Effector memory CD4-positive, alpha-beta T cell (primary cell): ENCODE results near the gene TSPAN15.
A peak's percentile ranks its signal among the peaks of the same experiment; 100 is the strongest.

Source experiments
- DNase-seq, 3 donors: peaks; one replicate each; pipeline ENCODE4 v3.0.0-alpha.2; 2020
- H3K27ac ChIP-seq: 2 replicates; pipeline ENCODE4 v1.7.0; 2013; ENCODE audit warnings: mild to moderate bottlenecking, low read length, moderate library complexity; ENCODE audit not compliant: insufficient read depth, poor library complexity, severe bottlenecking
- H3K27me3 ChIP-seq: replicated peaks from 2 replicates; pipeline ENCODE4 v1.7.0; 2013; ENCODE audit warnings: mild to moderate bottlenecking, low read length; ENCODE audit not compliant: insufficient read depth, control insufficient read depth, poor library complexity, severe bottlenecking
- H3K36me3 ChIP-seq: 2 replicates; pipeline ENCODE4 v1.7.0; 2013; ENCODE audit warnings: mild to moderate bottlenecking, low read length, moderate library complexity; ENCODE audit not compliant: control insufficient read depth, insufficient read depth
- H3K4me1 ChIP-seq: 2 replicates; pipeline ENCODE4 v1.7.0; 2013; ENCODE audit warnings: low read length, mild to moderate bottlenecking; ENCODE audit not compliant: control insufficient read depth, insufficient read depth, poor library complexity, severe bottlenecking
- H3K4me3 ChIP-seq: 2 replicates; pipeline ENCODE4 v1.7.0; 2013; ENCODE audit warnings: low read length, low read depth, mild to moderate bottlenecking; ENCODE audit not compliant: insufficient read depth, poor library complexity, severe bottlenecking
- H3K9me3 ChIP-seq: 2 replicates; pipeline ENCODE4 v1.7.0; 2013; ENCODE audit warnings: mild to moderate bottlenecking, low read length, moderate library complexity; ENCODE audit not compliant: control insufficient read depth

The TSPAN15 gene

DNA sequence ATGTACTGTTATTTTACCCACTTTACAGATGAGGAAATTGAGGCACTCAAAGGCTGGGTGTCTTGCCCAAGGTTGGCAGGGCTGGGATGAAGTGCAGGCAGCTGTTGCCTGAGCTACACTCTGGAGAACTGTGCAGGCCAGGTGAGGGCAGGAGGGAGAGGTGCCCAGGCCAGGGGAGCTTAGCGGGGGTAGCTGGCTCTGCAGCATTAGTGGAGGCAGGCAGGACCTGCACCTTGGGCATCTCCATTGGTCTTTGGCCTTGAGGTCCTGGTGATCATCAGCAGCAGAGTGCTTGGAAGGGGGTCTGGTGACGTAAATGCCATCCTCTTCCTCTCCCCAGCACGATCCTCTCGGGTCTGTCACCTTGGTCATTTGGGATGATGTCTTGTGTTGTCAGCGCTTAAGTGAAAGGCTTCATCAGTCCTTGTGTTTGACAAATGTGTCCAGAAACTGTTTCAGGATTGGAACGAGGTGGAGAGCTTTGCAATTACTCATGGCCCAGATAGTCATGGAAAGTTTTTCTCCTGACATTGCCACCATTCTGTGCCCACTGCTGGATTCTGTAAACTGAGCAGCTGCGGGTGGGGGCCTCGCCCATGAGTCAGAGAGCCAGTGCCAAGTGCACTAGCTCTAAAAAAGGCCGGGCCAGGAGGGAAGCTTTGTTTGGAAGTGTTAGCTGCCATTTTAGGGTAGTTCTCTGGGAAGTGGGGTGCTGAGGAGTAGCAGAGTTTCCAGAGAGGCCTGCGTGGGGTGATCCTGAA lies 47.6 kb downstream of the TSPAN15 start:
- Histone ChIP-seq H3K27ac (no peak overlapping the region), H3K4me3 (no peak overlapping the region), H3K4me1 (peaks cover 9% of the 10 kb centered on the region), H3K9me3 (no peaks in the 10 kb centered on the region), H3K36me3 (no peaks in the 10 kb centered on the region), H3K27me3 (no peaks in the 10 kb centered on the region)
- DNase-seq: no peak

- Histone ChIP-seq H3K4me1 (peaks cover 9% of the 10 kb centered on the region), H3K27ac (no peak overlapping the region), H3K9me3 (no peaks in the 10 kb centered on the region), H3K4me3 (no peak overlapping the region), H3K36me3 (no peaks in the 10 kb centered on the region), H3K27me3 (no peaks in the 10 kb centered on the region)
- no peak for DNase-seq
Observed at GRCh38 chr10:69499726-69500689, 48.7 kb downstream of the TSPAN15 start.

DNA sequence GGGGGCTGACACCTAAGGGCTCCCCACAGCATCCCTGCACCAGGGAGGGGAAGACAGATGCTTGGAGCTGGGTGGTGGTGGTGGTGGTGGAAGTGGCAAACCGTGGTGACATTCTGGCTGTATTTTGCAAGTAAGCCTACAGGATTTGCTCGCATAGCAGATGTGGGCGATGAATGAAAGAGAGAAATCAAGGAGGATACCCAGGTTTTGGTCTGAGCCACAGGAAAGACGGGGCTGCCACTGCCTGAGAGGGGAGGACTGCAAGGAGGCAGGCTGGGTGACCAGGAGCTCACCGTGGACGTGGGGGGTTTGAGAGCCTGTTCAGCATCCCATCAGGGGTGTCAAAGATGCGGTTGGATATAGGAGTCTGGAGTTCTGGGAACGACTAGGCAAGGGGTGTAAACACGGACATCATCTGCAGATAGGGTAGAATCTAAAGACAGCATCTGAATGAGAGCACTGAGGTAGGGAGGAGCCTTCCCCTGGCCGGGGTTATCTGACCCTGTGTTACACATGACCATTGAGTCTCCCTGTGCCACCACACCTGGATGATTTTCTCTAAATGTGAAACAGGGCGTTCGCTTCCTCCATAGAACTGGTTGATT lies 49.7 kb downstream of the TSPAN15 start:
- no peaks in the 10 kb centered on the region for H3K9me3 ChIP-seq
- H3K36me3 ChIP-seq: no peaks in the 10 kb centered on the region
- H3K27ac ChIP-seq: no peak overlapping the region
- no peak for DNase-seq
- H3K4me3 ChIP-seq: no peak overlapping the region
- H3K27me3 ChIP-seq: no peaks in the 10 kb centered on the region
- H3K4me1 ChIP-seq: peaks cover 9% of the 10 kb centered on the region

GRCh38 chr10:69501657-69502056 lies 50.4 kb downstream of the TSPAN15 start:
- H3K4me3 ChIP-seq: no peak overlapping the region
- H3K36me3 ChIP-seq: no peaks in the 10 kb centered on the region

GRCh38 chr10:69502589-69502988 lies 51.3 kb downstream of the TSPAN15 start:
- Histone ChIP-seq H3K4me3 (no peak overlapping the region), H3K27ac (no peak overlapping the region)
- no peak for DNase-seq

More at GRCh38 chr10:69501657-69502056, 50.4 kb downstream of the TSPAN15 start:
- no peak overlapping the region for H3K27ac ChIP-seq
- H3K27me3 ChIP-seq: no peaks in the 10 kb centered on the region
- H3K4me1 ChIP-seq: peaks cover 9% of the 10 kb centered on the region
- no peaks in the 10 kb centered on the region for H3K9me3 ChIP-seq
- no peak for DNase-seq

GRCh38 chr10:69503001-69503895 lies 52.0 kb downstream of the TSPAN15 start:
- H3K27me3 ChIP-seq: no peaks in the 10 kb centered on the region
- DNase-seq: no peak
- H3K27ac ChIP-seq: no peak overlapping the region
- H3K9me3 ChIP-seq: no peaks in the 10 kb centered on the region
- peaks cover 8% of the 10 kb centered on the region for H3K4me1 ChIP-seq
- H3K36me3 ChIP-seq: no peaks in the 10 kb centered on the region
- no peak overlapping the region for H3K4me3 ChIP-seq

More at GRCh38 chr10:69502589-69502988, 51.3 kb downstream of the TSPAN15 start:
- Histone ChIP-seq H3K36me3 (no peaks in the 10 kb centered on the region), H3K9me3 (no peaks in the 10 kb centered on the region), H3K4me1 (peaks cover 14% of the 10 kb centered on the region), H3K27me3 (no peaks in the 10 kb centered on the region)

- H3K4me3 ChIP-seq: no peak overlapping the region
- H3K27ac ChIP-seq: no peak overlapping the region
- H3K36me3 ChIP-seq: no peaks in the 10 kb centered on the region
- peaks cover 8% of the 10 kb centered on the region for H3K4me1 ChIP-seq
- H3K27me3 ChIP-seq: no peaks in the 10 kb centered on the region
- no peak for DNase-seq
- no peaks in the 10 kb centered on the region for H3K9me3 ChIP-seq
Observed at GRCh38 chr10:69503896-69504265, 52.6 kb downstream of the TSPAN15 start.

GRCh38 chr10:69504576-69505250 lies 53.4 kb downstream of the TSPAN15 start:
- H3K4me3 ChIP-seq: no peak overlapping the region
- no peaks in the 10 kb centered on the region for H3K9me3 ChIP-seq
- peak overlapping the region; percentile 27 for H3K27ac ChIP-seq
- H3K4me1 ChIP-seq: peaks cover 8% of the 10 kb centered on the region
- DNase-seq: no peak
- H3K36me3 ChIP-seq: no peaks in the 10 kb centered on the region
- H3K27me3 ChIP-seq: no peaks in the 10 kb centered on the region
